ENCODE results near the gene ACOT12.
"Not testable (repeated sequence)": the region's sequence is repeated elsewhere in the genome, so short reads cannot be mapped to it uniquely, and the experiment has no call there.

Gene ACOT12

GRCh38 chr5:81398741-81399140 lies 4.8 kb upstream of the ACOT12 start:
- no peak for DNase-seq (ENCODE audit: low spot score)

DNA sequence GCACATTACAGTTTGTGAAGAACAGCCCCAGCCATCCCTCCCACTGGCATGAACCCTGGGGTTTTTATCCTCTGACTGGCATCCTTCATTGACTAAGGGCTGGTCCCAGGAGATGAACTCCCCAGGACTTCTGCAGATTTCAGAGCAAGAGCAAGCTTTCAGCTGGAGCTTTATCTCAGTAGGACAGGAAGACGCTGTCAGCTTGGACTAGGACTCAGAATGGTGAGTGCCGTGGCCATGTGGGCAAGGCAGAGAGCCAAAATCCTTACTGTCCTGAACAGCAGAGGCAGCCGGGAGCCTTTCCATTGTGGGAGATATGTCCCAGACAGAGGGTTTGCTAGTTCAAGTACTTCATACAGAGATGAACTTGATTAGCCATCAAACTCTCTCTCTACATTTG lies 3.2 kb upstream of the ACOT12 start:
- no peak for DNase-seq (ENCODE audit: low spot score)

GRCh38 chr5:81395262-81395661 lies 1.3 kb upstream of the ACOT12 start:
- DNase-seq (ENCODE audit: low spot score), result no peak

DNA sequence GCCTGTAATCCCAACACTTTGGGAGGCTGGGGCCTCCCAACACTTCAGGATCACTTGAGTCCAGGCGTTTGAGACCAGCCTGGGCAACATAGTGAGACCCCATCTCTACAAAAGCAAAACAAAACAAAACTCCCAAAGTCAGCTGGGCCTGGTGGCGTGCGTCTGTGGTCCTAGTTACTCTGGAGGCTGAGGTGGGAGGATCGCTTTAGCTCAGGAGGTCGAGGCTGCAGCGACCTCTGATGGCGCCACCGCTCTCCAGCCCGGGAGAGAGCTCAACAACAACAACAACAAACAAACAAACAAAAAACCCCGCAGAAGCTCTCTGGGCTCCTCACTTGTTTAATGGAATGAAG lies 528 bp downstream of the ACOT12 start:
- no peak for DNase-seq (ENCODE audit: low spot score)

DNA sequence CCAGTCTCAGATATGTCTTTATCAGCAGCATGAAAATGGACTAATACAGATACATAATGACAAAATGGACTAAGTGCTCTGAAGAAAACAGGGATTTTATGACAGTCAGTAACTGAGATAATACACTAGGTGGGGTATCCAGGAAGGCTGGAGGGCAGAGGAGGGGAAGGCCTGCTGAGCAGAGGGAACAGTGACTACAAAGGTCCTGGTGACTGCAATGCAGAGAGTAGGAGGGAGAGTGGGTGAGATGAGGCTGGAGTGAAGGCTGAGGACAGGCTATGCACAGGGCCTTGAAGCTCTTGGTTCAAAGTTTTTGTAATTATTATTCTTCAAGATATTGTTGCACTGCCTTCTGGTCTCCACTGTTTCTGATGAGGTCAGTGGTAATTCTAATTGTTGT lies 4.9 kb downstream of the ACOT12 start:
- no peak for DNase-seq (ENCODE audit: low spot score)

DNA sequence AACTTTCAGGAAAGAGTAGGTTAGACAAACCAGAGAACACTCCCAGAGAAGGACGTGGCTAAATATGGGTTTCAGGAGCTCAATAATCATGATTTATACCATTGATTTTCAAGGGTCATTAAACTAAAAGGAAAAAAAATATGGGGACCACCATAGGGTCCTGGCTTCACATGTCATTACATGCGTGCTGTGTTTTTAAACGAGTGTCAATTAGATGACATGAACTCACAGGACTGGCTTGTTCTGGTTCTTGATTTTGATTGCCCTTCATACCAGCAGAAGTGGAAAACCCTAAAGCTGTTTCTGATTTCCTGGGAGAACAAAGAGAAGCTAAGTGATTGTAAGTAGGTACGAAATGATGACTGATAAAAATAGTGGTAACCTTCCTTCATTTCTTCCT lies 5.8 kb downstream of the ACOT12 start:
- no peak for DNase-seq (ENCODE audit: low spot score)

GRCh38 chr5:81383867-81384266 lies 10.1 kb downstream of the ACOT12 start:
- DNase-seq (ENCODE audit: low spot score), result no peak

DNA sequence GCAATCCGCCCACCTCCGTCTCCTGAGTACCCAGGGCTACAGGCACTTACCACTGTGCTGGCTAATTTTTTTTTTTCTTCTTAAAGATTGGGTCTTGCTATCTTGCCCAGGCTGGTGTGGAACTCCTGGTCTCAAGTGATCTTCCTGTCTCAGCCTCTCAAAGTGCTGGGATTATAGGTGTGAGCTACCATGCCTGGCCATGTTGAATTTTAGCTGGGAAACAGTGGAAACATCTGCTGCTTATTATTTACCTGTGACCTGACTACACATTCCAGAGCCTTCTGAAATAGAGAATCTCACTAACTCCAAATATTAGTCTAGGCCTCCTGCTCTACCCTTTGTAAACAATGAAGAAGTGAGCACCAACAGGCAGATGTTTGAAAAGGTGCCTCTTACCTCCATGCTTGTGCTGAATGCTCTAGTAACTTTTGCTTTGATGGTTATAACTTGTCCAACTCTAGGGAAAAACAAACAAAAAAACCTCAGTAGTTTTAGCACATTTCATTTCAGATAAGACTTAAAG lies 22.5 kb downstream of the ACOT12 start:
- no peak for DNase-seq (ENCODE audit: low spot score)

- DNase-seq (ENCODE audit: low spot score), result no peak
These were observed 23.0 kb downstream of the ACOT12 start for GRCh38 chr5:81370912-81371311.

DNA sequence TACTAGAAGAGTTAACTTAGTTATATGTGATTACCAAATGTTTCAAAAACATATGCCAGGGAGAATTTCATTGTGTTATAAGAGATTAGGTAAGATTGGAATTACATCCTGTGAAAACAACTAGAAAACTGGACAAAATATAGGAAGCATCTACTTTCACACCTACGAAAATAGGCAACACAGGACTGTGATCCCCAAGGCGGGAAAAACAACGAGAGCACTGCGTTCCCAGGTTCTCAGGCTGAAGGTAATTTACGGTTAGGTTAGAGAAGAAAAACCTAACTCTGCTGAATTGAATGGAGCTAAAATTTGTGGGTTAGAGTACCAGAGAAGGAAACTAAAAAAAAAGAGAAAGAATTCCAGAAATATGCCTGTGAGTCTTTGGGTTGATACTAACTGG lies 28.4 kb downstream of the ACOT12 start:
- DNase-seq (ENCODE audit: low spot score), result no peak

DNA sequence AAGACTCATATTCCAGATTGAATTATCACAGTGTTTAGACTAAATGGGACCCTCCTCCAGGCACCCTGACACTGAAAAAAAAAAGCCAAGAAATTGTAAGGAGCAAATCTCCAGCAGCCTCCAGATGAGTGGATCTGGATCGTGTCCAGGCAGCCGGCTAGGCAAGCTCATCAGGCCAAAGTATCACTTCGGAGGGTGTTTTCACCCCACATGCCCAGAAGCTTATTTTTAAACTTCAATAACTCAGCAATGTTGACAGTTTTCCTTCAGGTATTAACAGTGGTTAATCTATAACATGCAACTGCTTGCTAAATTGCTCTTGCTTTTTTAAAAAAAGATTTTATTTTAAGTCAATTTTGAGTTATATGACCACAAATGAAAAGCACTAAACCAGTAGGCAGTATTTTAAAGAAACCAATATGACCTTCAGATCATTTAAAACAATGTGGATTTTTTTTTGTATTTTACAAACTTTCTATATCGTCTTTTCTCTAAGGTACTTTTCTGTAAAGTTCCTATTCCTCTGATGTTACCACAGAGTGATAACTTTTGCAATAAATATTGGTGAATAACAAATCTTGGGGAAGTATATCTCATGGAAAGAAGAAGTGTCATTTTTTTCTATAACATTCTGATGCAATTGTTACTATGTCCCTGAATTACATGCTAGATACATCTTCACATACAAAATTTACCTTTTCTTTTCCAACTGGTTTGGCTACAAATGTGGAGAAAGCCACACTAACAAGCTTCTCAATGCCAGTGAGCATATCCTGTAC lies 30.7 kb downstream of the ACOT12 start:
- DNase-seq (ENCODE audit: low spot score), result no peak

DNA sequence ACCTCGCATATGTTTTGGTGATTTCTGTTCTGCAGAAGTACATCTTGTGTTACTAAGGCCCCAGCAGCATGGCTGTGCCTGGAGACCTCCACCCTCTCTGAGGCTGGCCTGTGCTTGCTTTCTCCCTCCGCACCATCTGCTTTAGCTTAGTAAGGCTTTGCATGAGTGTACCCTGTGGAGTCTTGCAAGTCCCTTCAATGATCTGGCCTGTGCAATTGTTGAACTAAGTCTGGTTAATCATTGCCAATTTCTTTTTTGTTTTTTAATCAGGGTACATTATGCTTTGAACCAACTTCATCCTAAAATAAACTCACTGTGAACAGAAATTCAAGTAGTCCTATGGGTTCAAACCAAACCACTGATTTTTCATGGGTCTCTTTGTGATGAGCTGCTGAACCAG lies 32.3 kb downstream of the ACOT12 start:
- no peak for DNase-seq (ENCODE audit: low spot score)

DNA sequence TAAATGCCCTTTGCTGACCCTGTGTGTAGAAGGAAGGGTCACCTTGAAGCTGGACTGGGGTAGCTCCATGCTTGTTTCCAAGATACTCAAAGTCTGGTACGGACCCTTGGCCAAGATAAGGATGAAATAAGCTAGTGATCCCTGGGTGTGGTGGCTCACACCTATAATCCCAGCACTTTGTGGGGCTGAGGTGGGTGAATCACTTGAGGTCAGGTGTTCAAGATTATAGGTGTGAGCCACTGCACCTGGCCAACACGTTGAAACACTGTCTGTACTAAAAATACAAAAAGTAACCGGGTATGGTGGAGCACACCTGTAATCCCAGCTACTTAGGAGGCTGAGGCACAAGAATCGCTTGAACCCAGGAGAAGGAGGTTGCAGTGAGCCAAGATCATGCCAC lies 33.3 kb downstream of the ACOT12 start:
- no peak for DNase-seq (ENCODE audit: low spot score)

DNA sequence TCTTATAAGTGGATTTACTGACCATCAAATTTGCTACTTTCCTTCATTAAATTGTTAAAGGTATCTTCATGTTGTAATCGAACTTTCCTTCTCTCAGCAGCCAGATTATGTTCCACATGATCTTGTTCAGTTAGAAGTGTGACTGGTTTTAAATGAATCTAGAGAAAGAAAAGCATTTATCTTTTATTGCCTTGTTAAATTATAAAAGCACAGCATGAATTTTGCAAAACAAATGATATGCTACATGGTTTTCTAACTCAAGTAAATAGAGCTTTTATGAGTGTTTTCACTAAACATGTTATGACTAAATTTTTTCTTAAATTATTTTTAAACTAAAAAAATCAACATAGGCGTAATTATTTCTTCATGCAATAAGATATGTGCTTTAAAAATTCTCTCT lies 34.1 kb downstream of the ACOT12 start:
- DNase-seq (ENCODE audit: low spot score), result no peak

DNA sequence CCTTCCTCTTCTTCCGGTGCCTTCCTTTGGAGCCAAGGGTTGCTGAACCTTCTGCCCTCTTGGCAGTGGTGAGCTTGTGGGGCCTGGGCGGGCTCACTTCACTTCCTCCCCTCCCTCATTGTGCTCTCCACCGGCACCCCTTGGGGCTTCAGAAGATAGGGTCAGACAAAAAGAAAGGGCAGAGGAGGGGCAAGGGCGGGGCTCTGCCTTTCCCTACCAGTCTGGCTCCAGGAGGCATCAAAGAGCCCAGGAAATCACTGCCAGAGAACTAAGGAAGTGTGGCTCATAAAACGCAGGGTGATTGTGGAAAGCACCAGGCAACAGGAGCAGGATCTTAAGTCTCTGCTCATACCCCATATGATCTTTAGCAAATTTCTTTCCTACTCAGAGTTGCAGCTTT lies 34.8 kb downstream of the ACOT12 start:
- no peak for DNase-seq (ENCODE audit: low spot score)

DNA sequence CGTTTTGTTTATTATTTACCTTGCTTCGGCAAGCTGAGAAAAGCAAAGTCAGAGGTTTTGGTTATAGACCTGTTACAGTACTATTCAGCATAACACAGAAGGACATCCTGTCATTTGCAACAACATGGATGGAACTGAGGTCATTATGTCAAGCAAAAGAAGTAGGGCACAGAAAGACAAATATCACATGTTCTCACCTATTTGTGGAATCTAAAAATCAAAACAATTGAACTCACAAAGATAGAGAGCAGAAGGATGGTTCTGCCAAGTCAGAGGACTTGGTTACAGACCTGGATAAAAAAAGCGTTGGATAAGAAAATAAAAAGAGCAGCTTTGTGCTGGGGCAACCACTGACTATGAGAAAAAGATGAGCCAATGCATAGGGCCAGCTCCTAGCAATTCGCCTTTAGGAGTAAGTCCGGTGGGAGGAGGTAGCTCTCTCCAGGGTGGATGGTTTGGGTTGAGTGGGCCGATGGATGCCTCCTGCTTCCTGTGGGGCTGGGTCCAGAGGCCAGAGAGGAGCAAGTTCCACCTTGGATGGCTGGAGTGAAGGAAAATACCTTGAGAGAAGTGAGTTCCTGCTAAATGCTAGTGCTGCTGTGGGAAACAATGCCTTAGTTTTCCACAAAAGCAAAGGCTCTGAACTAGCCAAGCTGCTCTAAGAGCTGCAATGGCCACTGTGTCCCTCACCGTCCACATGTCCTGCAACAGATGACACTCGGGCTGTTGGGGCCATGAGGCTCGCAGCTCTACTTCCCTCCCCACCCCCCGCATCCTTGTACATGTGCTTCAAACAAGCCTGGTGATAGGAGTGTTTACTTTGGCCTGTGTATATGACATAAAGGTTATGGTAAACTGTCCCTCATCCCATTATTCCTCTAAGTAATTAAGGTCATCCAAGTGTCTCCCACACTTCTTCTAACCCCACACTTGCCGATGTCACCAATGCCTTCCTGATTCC lies 38.4 kb downstream of the ACOT12 start:
- no peak for DNase-seq (ENCODE audit: low spot score)

DNA sequence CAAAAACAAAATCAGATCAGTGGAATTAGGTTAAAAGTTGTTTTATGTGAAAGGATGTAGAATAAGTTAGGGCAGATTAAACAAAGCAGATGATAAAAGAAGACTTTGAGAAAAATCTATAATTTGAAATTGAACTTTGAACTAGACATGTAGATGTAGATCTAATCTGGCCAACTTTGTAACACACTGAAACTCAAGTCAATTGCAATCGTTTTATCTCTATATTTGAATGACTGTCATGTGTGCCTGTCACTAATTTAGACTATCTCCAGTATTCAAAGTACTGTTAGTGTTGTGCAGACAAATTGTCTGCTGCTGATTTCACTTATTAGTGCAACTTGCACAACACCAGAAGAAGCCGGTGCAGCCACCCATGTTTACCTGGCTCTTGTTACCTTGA lies 39.8 kb downstream of the ACOT12 start:
- DNase-seq (ENCODE audit: low spot score), result no peak

DNA sequence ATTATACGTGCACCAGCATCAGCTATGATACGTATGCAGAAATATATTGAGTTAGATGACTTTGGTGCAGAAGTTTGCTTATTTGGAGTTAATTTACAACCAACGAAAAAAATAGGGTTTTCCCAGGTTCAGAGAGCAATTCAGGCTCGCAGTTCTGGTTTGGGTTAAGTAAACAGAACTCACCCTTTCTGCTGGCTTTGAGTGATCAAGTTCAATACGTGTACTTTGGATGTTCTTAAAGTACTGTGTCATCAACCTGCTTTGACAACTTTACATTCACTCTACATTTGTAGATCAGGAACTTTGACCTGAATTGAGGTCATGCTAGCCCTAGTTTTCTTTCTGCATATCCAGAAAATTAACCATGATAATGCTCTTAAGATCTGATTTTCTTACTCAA lies 40.7 kb downstream of the ACOT12 start:
- no peak for DNase-seq (ENCODE audit: low spot score)

DNA sequence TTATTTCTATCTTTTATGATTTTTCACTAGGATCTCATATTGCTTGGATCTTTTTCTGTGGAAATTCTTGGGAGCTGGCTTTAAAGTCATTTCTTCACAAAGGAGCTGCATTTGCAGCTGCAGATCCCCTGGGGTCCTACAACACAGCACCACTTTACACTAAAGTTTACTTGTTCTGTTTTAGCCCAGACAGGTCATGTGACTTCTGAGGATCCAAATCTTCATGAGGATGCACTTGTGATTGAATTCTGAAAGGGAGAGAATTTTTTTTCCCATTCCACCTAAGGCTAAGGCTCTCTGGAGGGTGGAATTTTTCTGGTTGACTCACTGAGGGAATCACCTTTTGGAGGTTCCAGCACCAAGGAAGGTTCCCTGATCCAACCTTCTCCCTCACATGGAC lies 43.4 kb downstream of the ACOT12 start:
- DNase-seq (ENCODE audit: low spot score), result no peak

GRCh38 chr5:81349161-81349560 lies 44.8 kb downstream of the ACOT12 start:
- DNase-seq (ENCODE audit: low spot score), result no peak

GRCh38 chr5:81345411-81346003 lies 48.4 kb downstream of the ACOT12 start:
- no peak for DNase-seq (ENCODE audit: low spot score)

DNA sequence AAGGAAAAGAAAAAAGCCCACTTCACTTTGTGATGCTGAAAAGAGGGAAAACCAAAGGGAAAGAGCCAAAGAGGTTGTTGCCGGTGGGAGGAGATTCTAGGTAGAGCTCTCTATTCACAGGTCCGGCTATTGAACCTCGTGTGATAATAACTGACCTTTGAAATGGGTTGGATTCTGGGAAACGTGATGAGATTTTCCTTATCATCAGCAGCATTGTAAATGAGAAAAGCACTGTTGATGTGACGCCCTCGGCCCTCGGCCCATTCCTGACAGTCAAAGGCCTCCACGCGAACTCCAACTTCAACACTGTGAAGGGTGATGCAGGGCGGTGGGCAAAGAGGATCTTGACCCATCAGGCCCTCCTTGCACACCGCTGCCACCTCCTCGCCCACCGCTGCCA lies 49.2 kb downstream of the ACOT12 start:
- no peak for DNase-seq (ENCODE audit: low spot score)

DNA sequence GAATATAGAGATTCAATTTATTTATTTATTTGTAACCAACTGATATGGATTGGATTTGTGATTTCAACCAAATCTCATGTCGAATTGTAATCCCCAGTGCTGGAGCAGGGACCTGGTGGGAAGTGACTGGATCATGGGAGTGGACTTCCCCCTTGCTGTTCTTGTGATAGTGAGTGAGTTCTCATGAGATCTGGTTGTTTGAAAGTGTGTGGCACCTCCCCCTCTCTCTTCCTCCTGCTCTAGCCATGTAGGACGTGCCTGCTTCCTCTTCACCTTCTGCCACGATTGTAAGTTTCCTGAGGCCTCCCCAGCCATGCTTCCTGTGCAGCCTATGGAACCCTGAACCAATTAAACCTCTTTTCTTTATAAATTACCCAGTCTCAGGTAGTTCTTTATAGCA lies 55.7 kb downstream of the ACOT12 start:
- not testable (repeated sequence) for DNase-seq (ENCODE audit: low spot score)
